LNCAP (cell line): ENCODE results near the gene TBCD.

Source experiments
- TF ChIP-seq, protein P1 (sequence below): fragments of 450-650 bp; IDR thresholded peaks from 2 replicates; pipeline ENCODE4 v1.5.1; 2017; ENCODE audit warnings: mild to moderate bottlenecking

TBCD gene

DNA sequence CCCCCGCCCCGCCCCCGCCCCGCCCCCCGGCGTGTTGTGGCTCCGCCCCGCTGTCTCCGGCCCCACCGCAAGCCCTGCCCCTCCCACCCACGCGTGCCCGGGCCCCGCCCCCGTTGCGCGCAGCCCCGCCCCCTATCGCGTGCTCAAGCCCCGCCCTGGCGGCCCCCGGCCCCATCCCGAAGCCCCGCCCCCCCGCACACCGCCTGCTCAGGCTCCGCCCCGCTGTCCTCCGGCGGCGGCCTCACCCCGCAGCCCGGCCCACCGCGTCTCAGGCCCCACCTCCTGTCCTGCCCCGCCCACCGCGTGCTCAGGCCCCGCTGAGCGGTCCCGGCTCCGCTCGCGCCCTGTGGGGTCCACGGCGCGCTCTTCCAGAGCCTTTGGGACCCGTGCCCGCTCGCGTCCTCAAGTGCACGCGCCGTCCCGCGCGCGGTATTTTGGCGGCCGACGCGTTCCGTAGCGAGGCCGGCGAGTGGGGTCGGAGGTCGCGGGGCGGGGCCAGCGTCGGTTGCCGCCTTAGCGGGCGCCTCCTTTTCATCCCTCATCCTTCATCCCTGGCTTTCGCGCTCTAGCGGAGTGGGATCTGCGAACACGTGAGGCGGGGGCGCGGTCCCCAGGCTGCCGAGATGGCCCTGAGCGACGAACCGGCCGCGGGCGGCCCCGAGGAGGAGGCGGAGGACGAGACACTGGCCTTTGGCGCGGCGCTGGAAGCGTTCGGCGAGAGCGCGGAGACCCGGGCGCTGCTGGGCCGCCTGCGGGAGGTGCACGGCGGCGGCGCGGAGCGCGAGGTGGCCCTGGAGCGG is at the start of gene TBCD:
Gene TBCD (plus strand): TSS at position 495 of the 800 bp plus-strand sequence. CDS start 129 bp downstream, at position 624.
- TF ChIP-seq, protein P1, sequence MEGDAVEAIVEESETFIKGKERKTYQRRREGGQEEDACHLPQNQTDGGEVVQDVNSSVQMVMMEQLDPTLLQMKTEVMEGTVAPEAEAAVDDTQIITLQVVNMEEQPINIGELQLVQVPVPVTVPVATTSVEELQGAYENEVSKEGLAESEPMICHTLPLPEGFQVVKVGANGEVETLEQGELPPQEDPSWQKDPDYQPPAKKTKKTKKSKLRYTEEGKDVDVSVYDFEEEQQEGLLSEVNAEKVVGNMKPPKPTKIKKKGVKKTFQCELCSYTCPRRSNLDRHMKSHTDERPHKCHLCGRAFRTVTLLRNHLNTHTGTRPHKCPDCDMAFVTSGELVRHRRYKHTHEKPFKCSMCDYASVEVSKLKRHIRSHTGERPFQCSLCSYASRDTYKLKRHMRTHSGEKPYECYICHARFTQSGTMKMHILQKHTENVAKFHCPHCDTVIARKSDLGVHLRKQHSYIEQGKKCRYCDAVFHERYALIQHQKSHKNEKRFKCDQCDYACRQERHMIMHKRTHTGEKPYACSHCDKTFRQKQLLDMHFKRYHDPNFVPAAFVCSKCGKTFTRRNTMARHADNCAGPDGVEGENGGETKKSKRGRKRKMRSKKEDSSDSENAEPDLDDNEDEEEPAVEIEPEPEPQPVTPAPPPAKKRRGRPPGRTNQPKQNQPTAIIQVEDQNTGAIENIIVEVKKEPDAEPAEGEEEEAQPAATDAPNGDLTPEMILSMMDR, result no peak

DNA sequence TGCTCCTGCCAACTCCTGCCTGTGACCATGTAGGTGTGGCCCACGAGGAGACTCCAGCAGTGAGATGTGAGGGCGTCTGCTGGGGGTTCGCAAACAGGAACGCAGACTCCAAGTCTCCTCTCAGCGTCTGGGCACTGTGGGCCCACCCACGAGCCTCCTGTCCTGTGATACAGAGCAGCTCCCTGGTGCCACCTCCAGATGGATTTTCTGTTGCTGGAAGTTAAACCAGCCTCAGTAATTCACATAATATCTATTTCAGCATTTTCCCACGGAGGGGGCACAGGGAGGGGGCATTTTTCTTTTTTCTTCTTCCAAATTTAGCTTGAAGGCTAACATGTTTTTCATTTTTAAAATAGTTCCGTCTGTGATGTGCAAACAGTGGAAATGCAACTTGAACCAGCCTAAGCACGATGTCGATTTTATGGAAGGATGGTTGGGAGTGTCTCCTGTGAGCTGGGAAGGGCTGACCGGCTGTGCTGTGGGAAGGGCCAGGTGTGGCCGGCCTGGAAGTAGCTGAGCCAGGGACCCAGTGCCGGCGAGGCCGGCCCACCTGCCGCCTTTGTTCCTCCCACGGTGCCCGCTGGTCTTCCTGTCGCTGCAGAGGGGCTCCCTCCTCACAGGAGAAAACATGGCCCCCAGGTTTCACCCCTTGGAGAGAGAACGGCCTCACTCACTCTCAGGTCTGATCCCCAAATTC is 49.5 kb upstream of the TBCD start:
- TF ChIP-seq, protein P1, result no peak

DNA sequence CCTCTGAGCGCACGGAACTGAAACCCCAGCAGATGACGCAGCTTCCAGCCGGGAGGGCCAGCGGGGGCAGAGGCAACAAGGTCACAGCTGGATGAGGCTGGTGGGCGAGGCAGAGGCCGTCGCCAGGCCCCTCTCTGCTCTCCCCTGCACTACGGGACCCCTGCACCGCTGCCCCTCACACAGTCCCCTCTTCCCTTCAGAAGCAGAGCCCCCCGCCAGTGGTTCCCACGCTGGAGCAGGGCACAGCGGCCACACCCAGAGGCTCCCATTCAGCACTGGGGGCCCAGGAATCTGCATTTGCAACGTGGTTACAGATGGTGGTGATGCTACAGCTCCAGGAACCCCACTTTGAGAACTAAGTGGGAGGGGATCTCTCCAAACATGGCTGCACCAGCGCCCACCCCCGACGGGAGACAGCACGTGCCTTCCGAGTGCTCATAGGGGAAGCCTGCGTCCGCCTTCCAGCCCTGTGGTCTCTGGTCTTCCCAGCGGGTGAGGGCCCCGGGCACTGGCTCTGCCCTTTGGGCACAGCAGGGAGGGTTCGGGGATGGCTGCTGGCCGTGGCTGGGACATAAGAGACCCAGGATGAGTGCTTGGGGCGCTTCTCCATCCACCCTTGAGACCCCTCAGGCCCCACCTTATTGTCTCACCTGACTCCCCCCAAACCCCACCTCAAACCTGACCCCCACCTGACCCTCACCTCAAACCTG is 48.7 kb upstream of the TBCD start:
- TF ChIP-seq, protein P1, result no peak

DNA sequence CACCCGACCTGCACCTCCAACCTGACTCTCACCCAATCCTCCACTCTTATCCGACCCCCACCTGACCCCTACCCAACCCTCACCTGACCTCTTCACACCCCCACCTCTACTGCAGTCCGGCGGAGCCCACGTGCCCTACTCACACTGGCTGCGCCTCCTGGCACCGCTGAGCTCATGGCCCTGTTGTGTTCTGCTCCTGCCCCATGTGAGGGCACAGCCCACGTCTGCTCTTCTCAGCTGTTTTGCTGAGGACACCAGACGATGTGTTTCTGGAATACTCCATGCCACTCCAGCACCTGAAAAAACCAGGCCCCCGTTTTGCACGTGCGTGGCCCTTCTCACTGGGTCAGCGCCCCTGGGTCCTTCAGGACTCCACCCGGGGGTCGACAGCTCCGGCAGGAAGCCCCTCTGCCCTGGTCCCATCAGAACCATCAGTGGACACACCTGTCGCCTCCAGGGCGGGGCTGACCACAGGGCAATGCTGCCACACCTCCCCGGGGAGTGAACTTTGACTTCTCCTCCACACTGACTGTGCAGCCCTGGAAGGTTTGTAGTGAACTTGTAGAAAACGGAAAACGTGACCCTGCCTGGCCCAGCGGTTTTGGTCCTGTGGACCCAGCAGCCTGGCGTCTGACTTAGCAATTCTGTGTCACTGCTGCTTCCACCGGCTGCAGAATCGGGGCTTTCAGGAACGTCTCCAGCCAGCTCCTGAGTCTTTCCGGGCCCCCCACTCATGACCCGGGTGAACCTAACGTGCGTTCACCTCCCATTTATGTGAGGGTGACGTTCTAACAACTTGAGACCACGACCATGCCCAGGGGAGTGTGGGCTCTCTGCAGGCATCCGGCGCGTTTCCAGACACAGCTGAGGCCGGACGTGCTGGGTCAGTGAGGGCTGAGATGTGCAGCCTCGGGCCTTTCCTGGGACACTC is 47.7 kb upstream of the TBCD start:
- TF ChIP-seq, protein P1, result no peak

DNA sequence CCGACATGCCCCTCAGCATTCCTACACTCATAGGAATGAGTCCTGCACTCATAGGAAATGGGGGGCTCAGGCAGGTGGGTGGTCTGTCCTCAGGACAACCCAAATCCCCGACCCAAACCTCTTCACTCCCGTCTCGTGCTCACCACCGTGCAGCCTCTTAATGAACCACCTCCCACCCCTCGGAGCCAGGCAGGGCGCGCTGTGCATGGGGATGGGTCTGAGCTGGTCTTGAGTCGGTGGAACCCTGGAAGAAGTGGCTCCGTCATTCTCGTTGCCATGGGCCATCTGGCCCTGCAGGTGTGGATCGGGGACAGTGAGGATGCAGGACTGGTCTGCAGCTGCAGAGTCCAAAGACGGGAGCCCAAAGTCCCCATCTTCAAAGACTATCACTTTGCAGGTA is 47.0 kb upstream of the TBCD start:
- TF ChIP-seq, protein P1, result no peak

DNA sequence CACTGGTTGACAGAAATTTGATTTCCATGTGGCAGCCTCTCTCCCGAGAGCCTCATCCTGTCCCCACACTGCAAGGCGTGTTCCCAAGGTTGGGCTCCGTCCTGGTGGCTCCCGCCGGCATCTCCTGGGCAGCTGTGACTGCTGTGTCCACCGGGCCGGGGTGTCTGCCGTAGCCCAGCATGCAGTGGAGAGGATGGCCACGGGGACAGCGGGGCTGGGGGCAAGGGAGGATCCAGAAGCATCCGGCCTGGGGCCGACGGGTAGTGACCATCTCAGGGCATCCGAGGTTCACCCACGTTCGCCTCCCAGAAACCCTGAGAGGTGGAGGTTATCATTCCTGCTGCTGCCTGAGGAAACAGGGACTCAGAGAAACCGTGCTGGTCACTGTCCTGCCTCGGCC is 46.1 kb upstream of the TBCD start:
- TF ChIP-seq, protein P1, result no peak
